Glutamatergic neuron (in vitro differentiated cells): ENCODE results near the gene TGM6. TPM values are rescaled to one million over a fixed set of nuclear protein-coding genes. Genes with fewer than 3 reads are reported as not detected.

ENCODE experiments used
- DNase-seq: peaks from one replicate; pipeline ENCODE4 v3.0.0; 2022
- H3K27ac Mint-ChIP-seq: one replicate; pipeline ENCODE4 v1.8.0; 2020; ENCODE audit warnings: mild to moderate bottlenecking, mixed read lengths, inconsistent platforms; ENCODE audit not compliant: unreplicated experiment
- H3K27me3 Mint-ChIP-seq: one replicate; pipeline ENCODE4 v1.8.0; 2020; ENCODE audit warnings: mild to moderate bottlenecking, moderate library complexity, mixed read lengths, inconsistent platforms; ENCODE audit not compliant: unreplicated experiment
- H3K36me3 Mint-ChIP-seq: one replicate; pipeline ENCODE4 v1.8.0; 2020; ENCODE audit warnings: mild to moderate bottlenecking, mixed read lengths, inconsistent platforms; ENCODE audit not compliant: unreplicated experiment
- H3K4me1 Mint-ChIP-seq: one replicate; pipeline ENCODE4 v1.8.0; 2020; ENCODE audit warnings: mild to moderate bottlenecking, low read depth, mixed read lengths, inconsistent platforms; ENCODE audit not compliant: unreplicated experiment
- H3K4me3 Mint-ChIP-seq: one replicate; pipeline ENCODE4 v1.8.0; 2020; ENCODE audit warnings: mild to moderate bottlenecking, mixed read lengths, inconsistent platforms; ENCODE audit not compliant: unreplicated experiment
- H3K9me3 Mint-ChIP-seq: one replicate; pipeline ENCODE4 v1.8.0; 2020; ENCODE audit warnings: mild to moderate bottlenecking, moderate library complexity, mixed read lengths, inconsistent platforms; ENCODE audit not compliant: unreplicated experiment
- long read RNA-seq: library from polyadenylated mRNA; unstranded; transcript quantifications from one replicate; pipeline ENCODE4 v2.0.0, GENCODE V29; 2020; ENCODE audit not compliant: unreplicated experiment
- total RNA-seq: library from RNA; stranded (reverse); fragmentation: NEBNext Ultra II Directional; extraction: Animal tissue kit (Norgen Biotek cat#: 25700); gene quantifications from one replicate; pipeline ENCODE4 v1.2.1, GENCODE V29; 2021; ENCODE audit not compliant: unreplicated experiment
- TF ChIP-seq, protein P1 (sequence below): fragments of 200-600 bp; sonication (generic); IDR thresholded peaks from one replicate; pipeline ENCODE4 v1.5.0; 2021; ENCODE audit not compliant: partially characterized antibody, unreplicated experiment

The TGM6 gene
- total RNA-seq: not detected
- long read RNA-seq: 0 reads

DNA sequence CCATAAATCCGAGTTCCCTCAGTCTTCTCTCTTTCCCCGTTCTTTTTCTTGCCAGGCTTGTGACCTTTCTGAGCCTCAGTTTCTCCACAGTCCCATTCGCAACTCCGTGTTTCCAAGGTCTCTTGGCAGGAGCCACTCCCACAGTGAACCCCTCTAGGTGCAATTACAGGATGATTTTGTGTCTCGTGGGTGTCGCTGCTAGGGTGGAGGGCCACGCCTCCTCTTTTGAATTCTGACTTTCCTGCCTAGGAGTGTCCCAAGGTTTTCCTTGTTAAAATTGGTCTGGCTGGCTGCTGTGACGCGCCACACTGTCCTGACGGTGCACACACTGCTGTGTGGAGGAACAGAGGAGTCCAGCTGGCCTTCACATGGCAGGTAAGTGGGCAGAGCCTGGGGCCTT is at the start of gene TGM6:
Gene TGM6 (plus strand): TSS at position 301 of the 400 bp plus-strand sequence. CDS start 68 bp downstream, at position 369.
- Mint-ChIP-seq H3K27ac (no peak within 1 kb of the TSS), H3K36me3 (no peaks in the 10 kb centered on the region), H3K27me3 (no peaks in the 10 kb centered on the region), H3K9me3 (no peaks in the 10 kb centered on the region), H3K4me3 (no peak within 1 kb of the TSS), H3K4me1 (peaks cover 1% of the 10 kb centered on the region)
- DNase-seq: no peak
- TF ChIP-seq, protein P1, sequence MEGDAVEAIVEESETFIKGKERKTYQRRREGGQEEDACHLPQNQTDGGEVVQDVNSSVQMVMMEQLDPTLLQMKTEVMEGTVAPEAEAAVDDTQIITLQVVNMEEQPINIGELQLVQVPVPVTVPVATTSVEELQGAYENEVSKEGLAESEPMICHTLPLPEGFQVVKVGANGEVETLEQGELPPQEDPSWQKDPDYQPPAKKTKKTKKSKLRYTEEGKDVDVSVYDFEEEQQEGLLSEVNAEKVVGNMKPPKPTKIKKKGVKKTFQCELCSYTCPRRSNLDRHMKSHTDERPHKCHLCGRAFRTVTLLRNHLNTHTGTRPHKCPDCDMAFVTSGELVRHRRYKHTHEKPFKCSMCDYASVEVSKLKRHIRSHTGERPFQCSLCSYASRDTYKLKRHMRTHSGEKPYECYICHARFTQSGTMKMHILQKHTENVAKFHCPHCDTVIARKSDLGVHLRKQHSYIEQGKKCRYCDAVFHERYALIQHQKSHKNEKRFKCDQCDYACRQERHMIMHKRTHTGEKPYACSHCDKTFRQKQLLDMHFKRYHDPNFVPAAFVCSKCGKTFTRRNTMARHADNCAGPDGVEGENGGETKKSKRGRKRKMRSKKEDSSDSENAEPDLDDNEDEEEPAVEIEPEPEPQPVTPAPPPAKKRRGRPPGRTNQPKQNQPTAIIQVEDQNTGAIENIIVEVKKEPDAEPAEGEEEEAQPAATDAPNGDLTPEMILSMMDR: no peak

DNA sequence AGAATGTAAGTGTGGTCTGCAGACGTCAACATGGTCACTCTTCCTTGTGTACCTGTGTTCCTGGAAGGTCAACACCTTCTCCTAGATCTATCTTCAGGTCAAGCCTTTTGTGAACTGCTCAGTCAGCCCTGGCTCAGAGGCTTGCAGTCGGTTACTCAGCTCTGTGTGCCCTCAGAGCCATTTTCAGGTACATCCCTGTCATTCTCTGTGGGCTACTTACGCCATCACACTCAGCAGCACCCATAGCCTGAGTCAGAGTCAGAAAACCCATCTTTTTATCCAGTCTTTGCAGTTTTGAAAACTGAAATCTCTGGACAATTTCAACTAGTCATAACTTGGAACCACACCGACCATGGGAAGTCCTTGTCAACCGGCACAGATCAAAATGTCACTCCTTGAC is 49.6 kb upstream of the TGM6 start:
- H3K27me3 Mint-ChIP-seq: peaks cover 2% of the 10 kb centered on the region
- no peaks in the 10 kb centered on the region for H3K36me3 Mint-ChIP-seq
- H3K27ac Mint-ChIP-seq: no peak overlapping the region
- H3K4me3 Mint-ChIP-seq: no peak overlapping the region
- no peaks in the 10 kb centered on the region for H3K9me3 Mint-ChIP-seq
- no peak for DNase-seq
- H3K4me1 Mint-ChIP-seq: no peaks in the 10 kb centered on the region
- TF ChIP-seq, protein P1: no peak

DNA sequence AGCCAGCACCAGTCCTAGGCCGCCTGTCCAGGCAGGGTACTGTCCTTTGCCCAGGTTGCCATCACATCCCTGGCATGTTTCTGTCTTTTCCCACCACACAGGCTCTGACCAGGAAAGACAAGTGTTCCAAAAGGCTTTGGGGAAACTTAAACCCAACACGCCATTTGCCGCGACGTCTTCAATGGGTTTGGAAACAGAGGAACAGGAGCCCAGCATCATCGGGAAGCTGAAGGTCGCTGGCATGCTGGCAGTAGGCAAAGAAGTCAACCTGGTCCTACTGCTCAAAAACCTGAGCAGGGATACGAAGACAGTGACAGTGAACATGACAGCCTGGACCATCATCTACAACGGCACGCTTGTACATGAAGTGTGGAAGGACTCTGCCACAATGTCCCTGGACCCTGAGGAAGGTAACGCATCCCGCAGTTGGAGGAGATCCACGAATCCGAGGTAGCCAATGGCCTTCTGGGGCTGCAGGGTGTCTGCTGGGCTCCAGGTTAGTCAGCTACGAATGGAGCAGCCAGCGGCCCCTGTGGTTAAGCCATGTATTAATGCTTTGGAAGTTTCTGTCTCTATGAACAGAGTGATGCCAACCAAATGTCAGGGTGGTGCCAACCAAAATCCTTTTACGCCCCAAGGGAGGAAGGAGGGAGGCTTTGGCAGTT is 48.7 kb upstream of the TGM6 start:
- H3K4me1 Mint-ChIP-seq: peaks cover 1% of the 10 kb centered on the region
- no peak overlapping the region for H3K4me3 Mint-ChIP-seq
- H3K27ac Mint-ChIP-seq: no peak overlapping the region
- peaks cover 2% of the 10 kb centered on the region for H3K27me3 Mint-ChIP-seq
- TF ChIP-seq, protein P1: no peak
- no peak for DNase-seq
- no peaks in the 10 kb centered on the region for H3K36me3 Mint-ChIP-seq
- no peaks in the 10 kb centered on the region for H3K9me3 Mint-ChIP-seq

DNA sequence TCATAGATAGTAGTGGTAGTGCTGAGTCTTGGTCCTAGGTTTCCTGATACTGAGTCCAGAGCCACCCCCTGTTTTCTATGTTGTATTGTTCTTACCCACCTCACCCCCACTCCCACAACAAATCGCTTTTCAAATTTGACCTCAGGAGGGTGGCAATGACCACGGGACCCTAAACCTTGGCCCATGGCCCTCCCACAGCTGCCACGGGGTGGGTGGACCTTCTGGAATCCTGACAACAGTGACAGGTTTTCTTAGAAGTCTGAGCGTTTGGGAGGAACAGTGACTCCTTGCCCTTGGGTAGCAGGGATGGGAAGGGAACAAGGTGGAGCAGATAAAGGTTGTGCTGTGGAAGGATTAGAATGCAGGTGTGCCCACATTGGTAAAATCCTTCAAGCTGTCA is 48.0 kb upstream of the TGM6 start:
- Mint-ChIP-seq H3K36me3 (no peaks in the 10 kb centered on the region), H3K27ac (no peak overlapping the region), H3K4me1 (peaks cover 1% of the 10 kb centered on the region), H3K4me3 (no peak overlapping the region), H3K9me3 (no peaks in the 10 kb centered on the region), H3K27me3 (peaks cover 2% of the 10 kb centered on the region)
- TF ChIP-seq, protein P1: no peak
- DNase-seq: no peak

DNA sequence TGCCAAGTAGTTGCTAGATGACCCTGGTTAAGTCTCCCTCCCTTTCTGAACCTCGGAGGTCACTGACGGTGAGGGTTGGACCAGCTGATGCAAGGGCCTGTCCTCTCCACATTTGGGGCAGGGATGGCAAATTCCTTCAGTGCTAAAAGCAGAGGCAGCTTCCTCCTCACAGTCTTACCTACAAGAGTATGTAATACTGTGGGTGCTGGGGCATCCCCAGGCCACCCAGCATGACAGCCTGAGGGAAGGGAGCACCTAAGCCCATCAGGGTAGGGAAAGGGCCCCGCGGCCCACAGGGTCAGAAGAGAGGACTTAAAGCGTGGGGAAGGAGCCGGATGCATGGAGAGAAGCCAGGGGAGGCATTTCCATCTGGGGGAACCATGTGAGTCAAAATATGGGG is 46.9 kb upstream of the TGM6 start:
- Mint-ChIP-seq H3K27ac (no peak overlapping the region), H3K4me3 (no peak overlapping the region), H3K36me3 (no peaks in the 10 kb centered on the region), H3K4me1 (peaks cover 1% of the 10 kb centered on the region), H3K9me3 (no peaks in the 10 kb centered on the region), H3K27me3 (no peaks in the 10 kb centered on the region)
- TF ChIP-seq, protein P1: no peak
- no peak for DNase-seq
